Measurements from ENCODE around the gene CHD9.
"Not testable (repeated sequence)": the region's sequence is repeated elsewhere in the genome, so short reads cannot be mapped to it uniquely, and the experiment has no call there.

Gene CHD9

GRCh38 chr16:53073022-53073421 is 18.2 kb downstream of the CHD9 start:
- Histone ChIP-seq H2AFZ (ENCODE audit: low read length) (no peak overlapping the region), H3K9ac (ENCODE audit: low read depth, low read length, poor library complexity, severe bottlenecking) (no peak overlapping the region), H3K4me1 (ENCODE audit: insufficient read depth, low read length, poor library complexity, severe bottlenecking) (peaks cover 2% of the 10 kb centered on the region), H3K79me2 (ENCODE audit: insufficient read depth, low read length) (no peaks in the 10 kb centered on the region), H3K4me2 (ENCODE audit: low read depth, low read length, poor library complexity, severe bottlenecking) (no peak overlapping the region), H3K36me3 (ENCODE audit: insufficient read depth, low read length) (no peaks in the 10 kb centered on the region), H3K27me3 (ENCODE audit: insufficient read depth, low read length, poor library complexity, severe bottlenecking) (no peaks in the 10 kb centered on the region), H3K9me3 (ENCODE audit: insufficient read depth, low read depth, low read length) (peaks cover 4% of the 10 kb centered on the region; the same call in 1 of the 2 replicates), H3K9me2 (replicated peaks; ENCODE audit: low read depth, low read length) (no peaks in the 10 kb centered on the region), H3F3A (ENCODE audit: low read depth) (no peaks in the 10 kb centered on the region), H4K20me1 (ENCODE audit: insufficient read depth, low read length, poor library complexity, severe bottlenecking) (no peaks in the 10 kb centered on the region), H3K4me3 (ENCODE audit: low read length, poor library complexity, severe bottlenecking) (no peak overlapping the region)
- TF ChIP-seq, protein P1, sequence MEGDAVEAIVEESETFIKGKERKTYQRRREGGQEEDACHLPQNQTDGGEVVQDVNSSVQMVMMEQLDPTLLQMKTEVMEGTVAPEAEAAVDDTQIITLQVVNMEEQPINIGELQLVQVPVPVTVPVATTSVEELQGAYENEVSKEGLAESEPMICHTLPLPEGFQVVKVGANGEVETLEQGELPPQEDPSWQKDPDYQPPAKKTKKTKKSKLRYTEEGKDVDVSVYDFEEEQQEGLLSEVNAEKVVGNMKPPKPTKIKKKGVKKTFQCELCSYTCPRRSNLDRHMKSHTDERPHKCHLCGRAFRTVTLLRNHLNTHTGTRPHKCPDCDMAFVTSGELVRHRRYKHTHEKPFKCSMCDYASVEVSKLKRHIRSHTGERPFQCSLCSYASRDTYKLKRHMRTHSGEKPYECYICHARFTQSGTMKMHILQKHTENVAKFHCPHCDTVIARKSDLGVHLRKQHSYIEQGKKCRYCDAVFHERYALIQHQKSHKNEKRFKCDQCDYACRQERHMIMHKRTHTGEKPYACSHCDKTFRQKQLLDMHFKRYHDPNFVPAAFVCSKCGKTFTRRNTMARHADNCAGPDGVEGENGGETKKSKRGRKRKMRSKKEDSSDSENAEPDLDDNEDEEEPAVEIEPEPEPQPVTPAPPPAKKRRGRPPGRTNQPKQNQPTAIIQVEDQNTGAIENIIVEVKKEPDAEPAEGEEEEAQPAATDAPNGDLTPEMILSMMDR (conservative IDR thresholded peaks at IDR 0.05; ENCODE audit: low read length), result no peak

DNA sequence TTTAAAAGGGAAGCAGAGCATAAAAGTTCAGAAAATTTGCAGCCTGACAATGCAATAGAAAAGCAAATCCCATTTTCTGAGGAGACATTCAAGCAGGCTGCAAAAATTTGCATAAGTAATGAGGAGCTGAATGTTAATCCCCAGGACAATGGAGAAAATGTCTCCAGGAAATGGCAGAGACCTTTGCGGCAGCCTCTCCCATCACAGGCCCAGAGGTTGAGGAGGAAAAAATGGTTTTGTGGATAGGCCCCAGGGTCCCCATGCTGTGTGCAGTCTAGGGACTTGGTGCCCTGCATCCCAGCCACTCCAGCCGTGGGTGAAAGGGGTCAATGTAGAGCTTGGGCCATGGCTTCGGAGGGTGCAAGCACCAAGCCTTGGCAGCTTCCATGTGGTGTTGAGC is 19.5 kb downstream of the CHD9 start:
- H3K4me1 ChIP-seq (ENCODE audit: insufficient read depth, low read length, poor library complexity, severe bottlenecking); H3F3A ChIP-seq (ENCODE audit: low read depth); H3K9me2 ChIP-seq (replicated peaks; ENCODE audit: low read depth, low read length); H3K79me2 ChIP-seq (ENCODE audit: insufficient read depth, low read length); H3K9me3 ChIP-seq (ENCODE audit: insufficient read depth, low read depth, low read length); H3K4me3 ChIP-seq (ENCODE audit: low read length, poor library complexity, severe bottlenecking); H4K20me1 ChIP-seq (ENCODE audit: insufficient read depth, low read length, poor library complexity, severe bottlenecking); H2AFZ ChIP-seq (ENCODE audit: low read length); H3K9ac ChIP-seq (ENCODE audit: low read depth, low read length, poor library complexity, severe bottlenecking); H3K27me3 ChIP-seq (ENCODE audit: insufficient read depth, low read length, poor library complexity, severe bottlenecking); H3K4me2 ChIP-seq (ENCODE audit: low read depth, low read length, poor library complexity, severe bottlenecking); H3K36me3 ChIP-seq (ENCODE audit: insufficient read depth, low read length): not testable (repeated sequence)

- H2AFZ ChIP-seq (ENCODE audit: low read length); H3K36me3 ChIP-seq (ENCODE audit: insufficient read depth, low read length); H3K4me3 ChIP-seq (ENCODE audit: low read length, poor library complexity, severe bottlenecking); H3F3A ChIP-seq (ENCODE audit: low read depth); H3K4me2 ChIP-seq (ENCODE audit: low read depth, low read length, poor library complexity, severe bottlenecking); H3K79me2 ChIP-seq (ENCODE audit: insufficient read depth, low read length); H3K9me3 ChIP-seq (ENCODE audit: insufficient read depth, low read depth, low read length); H3K27me3 ChIP-seq (ENCODE audit: insufficient read depth, low read length, poor library complexity, severe bottlenecking); H3K4me1 ChIP-seq (ENCODE audit: insufficient read depth, low read length, poor library complexity, severe bottlenecking); H3K9ac ChIP-seq (ENCODE audit: low read depth, low read length, poor library complexity, severe bottlenecking); H3K9me2 ChIP-seq (replicated peaks; ENCODE audit: low read depth, low read length); H4K20me1 ChIP-seq (ENCODE audit: insufficient read depth, low read length, poor library complexity, severe bottlenecking): not testable (repeated sequence)
These were observed 20.7 kb downstream of the CHD9 start for GRCh38 chr16:53075461-53075860.

GRCh38 chr16:53078247-53078646 is 23.5 kb downstream of the CHD9 start:
- Histone ChIP-seq H3K79me2 (ENCODE audit: insufficient read depth, low read length) (no peaks in the 10 kb centered on the region; the same call in 1 of the 2 replicates), H3K9me3 (ENCODE audit: insufficient read depth, low read depth, low read length) (peaks cover 4% of the 10 kb centered on the region; the same call in 1 of the 2 replicates), H3K4me3 (ENCODE audit: low read length, poor library complexity, severe bottlenecking) (no peak overlapping the region), H3K4me1 (ENCODE audit: insufficient read depth, low read length, poor library complexity, severe bottlenecking) (no peaks in the 10 kb centered on the region), H4K20me1 (ENCODE audit: insufficient read depth, low read length, poor library complexity, severe bottlenecking) (no peaks in the 10 kb centered on the region), H3K27me3 (ENCODE audit: insufficient read depth, low read length, poor library complexity, severe bottlenecking) (no peaks in the 10 kb centered on the region), H3K9me2 (replicated peaks; ENCODE audit: low read depth, low read length) (no peaks in the 10 kb centered on the region), H3F3A (ENCODE audit: low read depth) (no peaks in the 10 kb centered on the region), H3K4me2 (ENCODE audit: low read depth, low read length, poor library complexity, severe bottlenecking) (no peak overlapping the region), H2AFZ (ENCODE audit: low read length) (no peak overlapping the region), H3K9ac (ENCODE audit: low read depth, low read length, poor library complexity, severe bottlenecking) (no peak overlapping the region), H3K36me3 (ENCODE audit: insufficient read depth, low read length) (no peaks in the 10 kb centered on the region)
- no peak for TF ChIP-seq EZH2phosphoT487 (IDR thresholded peaks at IDR 0.05; ENCODE audit: borderline replicate concordance)
- TF ChIP-seq, protein P1 (conservative IDR thresholded peaks at IDR 0.05; ENCODE audit: low read length), result no peak
